Umbilical cord (tissue), 2 donors: ENCODE results near the gene CBL. TPM values are rescaled to one million over a fixed set of nuclear protein-coding genes. Genes with fewer than 3 reads are reported as not detected.

Source experiments
- DNase-seq: peaks from one replicate; pipeline ENCODE4 v3.0.0-alpha.2; 2015; ENCODE audit warnings: low spot score
- total RNA-seq: library from RNA; depleted of rRNA; stranded (reverse); fragments of >200 nt; gene quantifications from one replicate; pipeline ENCODE4 v1.2.3, GENCODE V29; 2014; ENCODE audit warnings: low replicate concordance; ENCODE audit not compliant: insufficient read depth

Gene CBL
- total RNA-seq, 1 donor from 2014 or later = 11.3 TPM

GRCh38 chr11:119329320-119329719, 123.2 kb downstream of the CBL start:
- no peak for DNase-seq

DNA sequence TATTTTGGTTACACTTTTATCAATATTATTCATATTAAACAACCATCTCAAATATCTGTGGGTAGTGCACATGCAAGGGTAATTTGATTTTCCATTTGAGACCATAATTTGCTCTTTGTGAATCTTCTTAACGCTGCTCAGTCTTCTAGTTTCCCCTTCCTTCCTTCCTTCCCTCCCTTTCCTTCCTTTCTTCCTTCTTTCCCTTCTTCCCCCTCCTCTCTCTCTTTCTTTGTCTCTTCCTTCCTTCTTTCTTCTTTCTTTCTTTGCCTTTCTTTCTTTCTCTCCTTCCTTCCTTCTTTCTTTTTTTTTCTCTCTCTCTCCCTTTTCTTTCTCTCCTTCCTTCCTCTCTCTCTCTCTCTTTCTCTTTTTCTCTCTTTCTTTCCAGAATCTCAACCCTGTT, 124.1 kb downstream of the CBL start:
- no peak for DNase-seq

GRCh38 chr11:119332111-119332765, 126.1 kb downstream of the CBL start:
- DNase-seq = no peak

GRCh38 chr11:119334174-119334930, 128.2 kb downstream of the CBL start, which contains the start of gene RNF26:
Gene RNF26 (plus strand): TSS chr11:119334527. CDS start chr11:119335123, 596 bp downstream.
- peak; percentile 99 for DNase-seq

DNA sequence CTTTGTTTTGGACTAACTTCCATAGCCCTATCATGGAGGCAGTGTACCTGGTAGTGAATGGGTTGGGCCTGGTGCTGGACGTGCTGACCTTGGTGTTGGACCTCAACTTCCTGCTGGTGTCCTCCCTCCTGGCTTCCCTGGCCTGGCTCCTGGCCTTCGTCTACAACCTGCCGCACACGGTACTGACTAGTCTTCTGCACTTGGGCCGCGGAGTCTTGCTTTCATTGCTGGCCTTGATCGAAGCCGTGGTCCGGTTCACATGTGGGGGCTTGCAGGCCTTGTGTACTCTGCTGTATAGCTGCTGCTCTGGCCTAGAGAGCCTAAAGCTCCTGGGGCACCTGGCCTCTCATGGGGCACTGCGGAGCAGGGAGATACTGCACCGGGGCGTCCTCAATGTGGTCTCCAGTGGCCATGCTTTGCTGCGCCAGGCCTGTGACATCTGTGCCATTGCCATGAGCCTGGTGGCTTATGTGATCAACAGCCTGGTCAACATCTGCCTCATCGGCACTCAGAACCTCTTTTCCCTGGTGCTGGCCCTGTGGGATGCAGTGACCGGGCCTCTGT, 129.0 kb downstream of the CBL start:
- no peak for DNase-seq

GRCh38 chr11:119335655-119336543, 129.8 kb downstream of the CBL start:
- no peak for DNase-seq

DNA sequence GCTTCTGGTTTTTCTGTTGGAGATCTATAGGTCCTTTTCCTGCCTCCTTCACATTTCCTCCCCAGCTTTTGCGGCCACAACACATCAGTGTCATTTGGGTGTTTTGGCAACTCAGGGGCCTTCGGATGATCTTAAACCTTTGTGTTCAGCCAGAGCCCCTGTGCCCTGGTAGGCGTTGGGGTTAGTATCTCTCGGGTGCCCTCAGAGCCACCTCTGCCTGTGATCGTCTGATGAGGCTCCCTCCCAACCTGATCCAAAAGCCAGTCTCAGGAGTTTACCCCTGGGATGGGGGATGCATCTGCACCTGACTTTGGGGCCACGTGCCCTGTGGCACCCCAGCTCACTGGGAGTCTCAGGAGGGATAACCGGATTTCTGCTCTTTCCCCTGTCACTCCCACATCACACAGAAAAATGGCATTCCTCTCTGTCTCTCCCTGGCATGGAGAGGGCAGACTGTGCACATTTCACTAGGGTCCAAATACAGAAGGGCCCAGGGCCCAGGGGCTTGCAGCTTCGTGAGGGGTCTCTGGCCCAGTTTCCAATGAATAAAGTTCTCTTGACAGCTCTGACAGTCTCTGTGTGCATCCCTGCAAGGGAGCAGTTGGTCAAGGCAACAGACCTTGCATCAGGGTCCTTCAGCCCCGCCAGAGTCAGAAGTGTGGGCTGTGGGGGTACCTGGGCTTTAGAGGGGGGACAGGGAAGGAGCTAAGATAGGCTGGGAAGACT, 130.8 kb downstream of the CBL start:
- no peak for DNase-seq

- no peak for DNase-seq
Observed at GRCh38 chr11:119337581-119338317, 131.6 kb downstream of the CBL start.

- DNase-seq = peak; percentile 90
Observed at GRCh38 chr11:119338318-119338890, 132.3 kb downstream of the CBL start.

DNA sequence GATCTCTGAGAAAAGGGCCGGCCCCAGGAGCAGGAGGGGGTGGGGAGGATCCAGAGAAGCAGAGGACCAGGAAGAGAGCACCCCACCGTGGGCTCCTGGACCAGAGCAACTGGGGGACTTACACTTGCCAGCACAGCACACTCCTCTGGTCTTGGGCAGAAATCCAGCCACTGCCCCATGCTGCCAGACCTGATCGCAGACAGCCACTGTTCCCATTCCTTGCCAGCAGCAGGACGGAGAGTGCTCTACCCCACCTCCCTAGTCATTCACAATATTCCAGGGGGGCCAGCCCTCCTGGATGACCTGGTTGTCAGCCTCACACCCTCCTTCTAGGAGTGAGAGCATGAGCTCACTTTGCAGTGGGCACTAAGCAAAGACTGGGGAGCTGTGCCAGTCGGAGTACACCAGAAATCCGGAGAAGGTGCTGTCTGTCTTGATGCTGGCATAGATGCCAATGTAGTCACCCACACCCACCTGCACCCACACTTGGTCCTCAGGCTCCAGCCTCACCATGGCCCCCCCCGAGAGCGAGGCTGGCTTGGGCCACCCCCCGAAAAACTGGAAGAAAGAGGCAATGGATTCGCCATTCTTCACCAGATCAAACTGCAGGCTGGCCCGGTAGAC, 132.9 kb downstream of the CBL start:
- no peak for DNase-seq

- DNase-seq = peak; percentile 69
Observed at GRCh38 chr11:119339589-119340334, 133.6 kb downstream of the CBL start.

DNA sequence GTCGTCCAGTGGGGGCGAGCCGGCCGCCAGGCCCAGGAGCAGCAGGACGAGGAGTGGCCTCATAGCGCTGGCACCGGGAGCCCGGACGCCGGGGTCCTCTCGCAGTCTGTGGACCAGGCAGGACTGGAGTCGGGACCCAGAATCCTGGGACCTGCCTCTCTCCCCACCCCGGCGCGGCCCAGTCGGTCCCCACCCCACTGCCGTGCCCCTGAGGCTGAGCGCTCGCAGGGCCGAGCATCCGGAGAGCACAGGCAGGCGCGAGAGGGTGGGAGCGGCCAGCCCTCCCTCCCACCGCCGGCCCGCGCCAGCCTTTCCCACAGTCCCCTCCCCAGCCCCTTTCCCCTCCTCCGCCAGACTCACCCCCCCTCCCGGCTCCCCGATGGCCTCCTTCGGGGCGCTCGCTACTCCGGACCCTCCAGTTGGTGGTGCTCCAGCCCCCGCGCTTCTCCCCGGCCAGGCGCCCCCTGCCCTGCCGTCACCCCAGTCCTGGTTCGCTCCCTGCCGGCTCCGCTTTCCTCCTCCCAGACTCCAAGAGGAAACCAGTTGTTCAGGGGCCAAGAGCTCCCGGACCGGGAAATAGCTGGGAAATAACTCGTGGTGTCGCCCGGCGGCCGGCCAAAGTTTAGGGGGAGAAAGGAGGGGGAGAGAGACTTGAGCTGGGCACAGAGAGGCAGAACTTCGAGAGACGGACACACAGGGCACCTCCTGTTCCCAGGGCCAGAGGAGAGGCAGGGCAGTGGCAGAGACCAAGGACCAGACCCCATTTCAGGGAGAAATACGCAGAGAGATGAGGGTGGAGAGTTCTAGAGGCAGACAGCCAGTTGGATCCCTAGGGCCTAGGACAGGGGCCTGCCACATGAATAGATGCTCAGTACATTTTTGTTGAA, 134.4 kb downstream of the CBL start, which contains the start of gene C1QTNF5:
C1QTNF5 (minus strand) TSS at position 549 of the 887 bp plus-strand sequence; CDS start at position 63, 486 bp downstream.
- peak; percentile 89 for DNase-seq

GRCh38 chr11:119341222-119342022, 135.3 kb downstream of the CBL start:
- DNase-seq = no peak

GRCh38 chr11:119342023-119342300, 135.8 kb downstream of the CBL start:
- DNase-seq = no peak

- no peak for DNase-seq
Observed at GRCh38 chr11:119342362-119343130, 136.4 kb downstream of the CBL start.

DNA sequence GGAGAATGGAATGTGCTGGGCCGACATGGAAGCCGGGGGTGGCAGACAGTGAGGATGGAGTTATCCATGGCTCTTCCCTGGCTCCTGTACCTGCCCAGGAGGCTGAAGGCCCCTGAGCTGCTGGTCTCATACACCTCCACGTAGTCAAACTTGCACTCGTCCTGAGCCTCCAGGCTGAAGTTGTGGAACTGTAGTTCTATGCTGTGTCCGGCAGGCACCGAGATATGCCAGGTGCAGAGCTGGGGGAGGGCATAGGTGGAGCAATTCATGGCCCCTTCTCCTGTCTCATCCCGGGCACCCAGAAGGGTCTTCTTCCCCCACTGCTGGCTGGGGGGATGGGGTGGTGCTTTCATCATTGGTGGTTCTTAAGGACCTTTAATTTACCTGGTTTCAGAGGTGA, 137.6 kb downstream of the CBL start:
- no peak for DNase-seq
